Neural progenitor cell (in vitro differentiated cells): ENCODE measurements around the gene MAGEE2.

Source experiments
- CTCF ChIP-seq: fragments of 200-600 bp; sonication (generic); IDR thresholded peaks from 2 replicates; pipeline ENCODE4 v1.5.1; 2017; ENCODE audit warnings: antibody characterized with exemption, mild to moderate bottlenecking
- EZH2 ChIP-seq: fragments of 200-600 bp; sonication (generic); IDR thresholded peaks from 2 replicates; pipeline ENCODE4 v1.6.1; 2017; ENCODE audit warnings: antibody characterized with exemption, mild to moderate bottlenecking, moderate library complexity

GRCh38 chrX:75784680-75785491, at the start of gene MAGEE2:
- no peak for TF ChIP-seq CTCF
- no peak for TF ChIP-seq EZH2
